Suprapubic skin (tissue), 4 donors: ENCODE measurements around the gene IL4R. TPM values are rescaled to one million over a fixed set of nuclear protein-coding genes. Genes with fewer than 3 reads are reported as not detected.

Source experiments
- DNase-seq, 2 donors: peaks; one replicate each; pipeline ENCODE4 v3.0.0-alpha.2; 2019; ENCODE audit warnings: low spot score in 2 of 2
- H3K27ac ChIP-seq: fragments of 200-600 bp; sonication (generic); one replicate; pipeline ENCODE4 v1.5.1; 2019
- H3K27me3 ChIP-seq: fragments of 200-600 bp; sonication (generic); one replicate; pipeline ENCODE4 v1.5.1; 2019
- H3K36me3 ChIP-seq: fragments of 200-600 bp; sonication (generic); one replicate; pipeline ENCODE4 v1.5.1; 2019
- H3K4me1 ChIP-seq: fragments of 200-600 bp; sonication (generic); one replicate; pipeline ENCODE4 v1.5.1; 2019
- H3K4me3 ChIP-seq: fragments of 200-600 bp; sonication (generic); one replicate; pipeline ENCODE4 v1.5.1; 2019; ENCODE audit warnings: mild to moderate bottlenecking
- H3K9me3 ChIP-seq: fragments of 200-600 bp; sonication (generic); one replicate; pipeline ENCODE4 v1.5.1; 2019
- CTCF ChIP-seq, 2 donors: fragments of 200-600 bp in 1 of 2; fragments of 450-650 bp in 1 of 2; sonication (generic) in 1 of 2; IDR thresholded peaks; one replicate each; pipeline ENCODE4 v1.5.1; 2016 to 2019; ENCODE audit warnings: antibody characterized with exemption in 2 of 2, mild to moderate bottlenecking in 1 of 2, moderate library complexity in 1 of 2
- EP300 ChIP-seq: sonication (generic); formaldehyde crosslinking; IDR thresholded peaks from one replicate; pipeline ENCODE4 v1.6.1; 2017; ENCODE audit warnings: antibody characterized with exemption
- POLR2A ChIP-seq, 2 donors: fragments of 450-650 bp; IDR thresholded peaks; one replicate each; pipeline ENCODE4 v1.6.1; 2017; ENCODE audit warnings: antibody characterized with exemption in 2 of 2, mild to moderate bottlenecking in 2 of 2, moderate library complexity in 2 of 2
- POLR2AphosphoS5 ChIP-seq, 3 donors: sonication (generic); formaldehyde crosslinking; IDR thresholded peaks; one replicate each; pipeline ENCODE4 v1.6.1; 2017; ENCODE audit warnings: antibody characterized with exemption in 3 of 3
- WGBS: methylation state at CpG from one replicate; pipeline ENCODE4 v1.1.5; 2018; 5-methylcytosine and 5-hydroxymethylcytosine counted together
- total RNA-seq, 4 donors: library from RNA; depleted of rRNA; stranded (reverse); fragments of >200 nt; gene quantifications; one replicate each; pipeline ENCODE4 v1.1.0, GENCODE V29; 2016

Gene IL4R
- total RNA-seq, 4 donors from 2014 or later: 27.2 to 32.8 (median 30.5) TPM

- no peak overlapping the region for H3K4me3 ChIP-seq
- peaks cover 26% of the 10 kb centered on the region for H3K4me1 ChIP-seq
- H3K27ac ChIP-seq: no peak overlapping the region
- no peak for DNase-seq
- WGBS: 96% methylated on average over 3 of the region's 3 CpGs
- H3K27me3 ChIP-seq: no peaks in the 10 kb centered on the region
- no peaks in the 10 kb centered on the region for H3K9me3 ChIP-seq
- peaks cover 25% of the 10 kb centered on the region for H3K36me3 ChIP-seq
- TF ChIP-seq POLR2AphosphoS5 (IDR thresholded peaks at IDR 0.05): no peak
- no peak for TF ChIP-seq EP300
- no peak for TF ChIP-seq CTCF (IDR thresholded peaks at IDR 0.05)
- no peak for TF ChIP-seq POLR2A (IDR thresholded peaks at IDR 0.05)
Measured at GRCh38 chr16:27333549-27333948, 19.8 kb downstream of the IL4R start.

GRCh38 chr16:27334192-27334764 is 20.5 kb downstream of the IL4R start:
- peaks cover 26% of the 10 kb centered on the region for H3K36me3 ChIP-seq
- WGBS: 95% methylated on average over 10 of the region's 10 CpGs
- H3K4me1 ChIP-seq: peaks cover 21% of the 10 kb centered on the region
- no peaks in the 10 kb centered on the region for H3K9me3 ChIP-seq
- no peaks in the 10 kb centered on the region for H3K27me3 ChIP-seq
- no peak overlapping the region for H3K4me3 ChIP-seq
- TF ChIP-seq POLR2A (IDR thresholded peaks at IDR 0.05) (no peak), POLR2AphosphoS5 (IDR thresholded peaks at IDR 0.05) (no peak), CTCF (IDR thresholded peaks at IDR 0.05) (no peak), EP300 (no peak)
- no peak for DNase-seq
- no peak overlapping the region for H3K27ac ChIP-seq

- DNase-seq: no peak
- Histone ChIP-seq H3K4me1 (peaks cover 15% of the 10 kb centered on the region), H3K36me3 (peaks cover 32% of the 10 kb centered on the region), H3K27ac (no peak overlapping the region), H3K9me3 (no peaks in the 10 kb centered on the region), H3K4me3 (no peak overlapping the region), H3K27me3 (no peaks in the 10 kb centered on the region)
- WGBS: 87% methylated on average over 7 of the region's 7 CpGs
- TF ChIP-seq CTCF (IDR thresholded peaks at IDR 0.05): no peak
- TF ChIP-seq POLR2AphosphoS5 (IDR thresholded peaks at IDR 0.05): no peak
- no peak for TF ChIP-seq POLR2A (IDR thresholded peaks at IDR 0.05)
- no peak for TF ChIP-seq EP300
Measured at GRCh38 chr16:27334838-27335237, 21.1 kb downstream of the IL4R start.

GRCh38 chr16:27335349-27336053 is 21.7 kb downstream of the IL4R start:
- TF ChIP-seq CTCF (IDR thresholded peaks at IDR 0.05) (no peak), EP300 (no peak), POLR2A (IDR thresholded peaks at IDR 0.05) (no peak), POLR2AphosphoS5 (IDR thresholded peaks at IDR 0.05) (no peak)
- H3K4me1 ChIP-seq: peaks cover 10% of the 10 kb centered on the region

DNA sequence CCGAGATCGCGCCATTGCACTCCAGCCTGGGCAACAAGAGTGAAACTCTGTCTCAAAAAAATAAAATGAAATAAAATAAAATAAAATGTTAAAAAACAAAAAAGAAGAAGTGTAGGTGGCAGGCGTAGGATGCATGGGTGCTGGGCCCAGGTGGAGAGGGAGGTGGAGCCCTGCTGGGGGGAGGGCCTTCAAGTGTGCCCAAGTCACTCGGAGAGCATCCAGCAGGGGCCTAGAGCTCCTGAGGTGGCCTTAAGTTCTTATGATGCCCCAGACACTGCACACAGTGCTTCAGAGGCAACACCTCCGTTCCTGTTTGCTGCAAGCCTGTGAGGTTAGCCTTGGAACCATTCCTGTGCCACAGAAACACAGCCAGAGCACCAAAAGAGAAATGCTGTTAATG is 23.2 kb downstream of the IL4R start:
- no peaks in the 10 kb centered on the region for H3K4me1 ChIP-seq
- 97% methylated on average over 6 of the region's 6 CpGs for WGBS

More at GRCh38 chr16:27335349-27336053, 21.7 kb downstream of the IL4R start:
- Histone ChIP-seq H3K27ac (no peak overlapping the region), H3K36me3 (peaks cover 38% of the 10 kb centered on the region), H3K4me3 (no peak overlapping the region), H3K27me3 (no peaks in the 10 kb centered on the region), H3K9me3 (no peaks in the 10 kb centered on the region)
- 87% methylated on average over 7 of the region's 7 CpGs for WGBS
- no peak for DNase-seq

More for the DNA sequence above, 23.2 kb downstream of the IL4R start:
- no peak for TF ChIP-seq POLR2A (IDR thresholded peaks at IDR 0.05)
- TF ChIP-seq POLR2AphosphoS5 (IDR thresholded peaks at IDR 0.05): no peak
- TF ChIP-seq CTCF (IDR thresholded peaks at IDR 0.05): no peak
- no peak for TF ChIP-seq EP300
- Histone ChIP-seq H3K9me3 (no peaks in the 10 kb centered on the region), H3K27me3 (no peaks in the 10 kb centered on the region), H3K36me3 (peaks cover 52% of the 10 kb centered on the region), H3K27ac (no peak overlapping the region), H3K4me3 (no peak overlapping the region)
- DNase-seq: no peak
